ENCODE measurements around the gene CDT1.
"Not testable (repeated sequence)": the region's sequence is repeated elsewhere in the genome, so short reads cannot be mapped to it uniquely, and the experiment has no call there.

The CDT1 gene

DNA sequence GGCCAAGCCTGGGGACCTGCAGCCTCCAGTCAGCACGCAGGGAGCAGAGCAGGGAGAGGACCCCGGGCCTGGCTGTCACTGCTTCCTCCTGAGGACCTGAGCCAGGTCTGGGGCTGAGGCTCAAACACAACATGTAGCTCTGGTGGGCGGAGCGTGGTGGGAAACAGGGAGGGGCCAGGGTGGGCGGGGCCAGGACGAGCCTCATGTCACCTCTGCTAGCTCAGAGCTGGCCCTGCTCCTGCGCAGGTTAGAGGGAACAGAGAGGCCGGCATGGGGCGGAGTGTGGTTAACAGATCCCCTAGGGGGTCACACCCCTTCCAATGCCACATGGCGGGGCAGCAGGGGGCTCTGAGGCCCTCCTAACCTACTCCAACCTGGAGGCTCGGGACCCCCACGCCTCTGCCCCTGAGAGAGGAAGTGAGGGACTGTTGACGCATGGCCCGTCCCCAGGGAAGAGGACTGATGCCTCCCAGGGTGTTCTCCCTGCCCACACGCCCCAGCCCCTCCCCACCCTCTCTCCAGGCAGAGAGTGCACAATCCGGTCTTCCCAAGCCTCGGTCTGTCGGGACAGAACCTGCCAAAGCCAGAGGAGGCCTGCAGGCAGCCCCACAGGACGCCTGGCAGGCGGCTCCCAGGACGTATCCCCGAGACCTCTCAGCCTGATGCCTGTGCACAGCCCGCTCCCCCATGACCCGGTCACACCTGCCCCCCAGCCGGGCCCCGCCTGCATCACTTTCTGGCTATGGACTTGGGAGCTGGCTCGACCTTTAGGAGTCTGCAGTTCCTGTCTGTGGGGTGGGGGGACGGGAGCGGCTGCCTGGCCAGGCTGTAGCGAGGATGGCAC lies 33.8 kb upstream of the CDT1 start:
- no peak for DNase-seq

DNA sequence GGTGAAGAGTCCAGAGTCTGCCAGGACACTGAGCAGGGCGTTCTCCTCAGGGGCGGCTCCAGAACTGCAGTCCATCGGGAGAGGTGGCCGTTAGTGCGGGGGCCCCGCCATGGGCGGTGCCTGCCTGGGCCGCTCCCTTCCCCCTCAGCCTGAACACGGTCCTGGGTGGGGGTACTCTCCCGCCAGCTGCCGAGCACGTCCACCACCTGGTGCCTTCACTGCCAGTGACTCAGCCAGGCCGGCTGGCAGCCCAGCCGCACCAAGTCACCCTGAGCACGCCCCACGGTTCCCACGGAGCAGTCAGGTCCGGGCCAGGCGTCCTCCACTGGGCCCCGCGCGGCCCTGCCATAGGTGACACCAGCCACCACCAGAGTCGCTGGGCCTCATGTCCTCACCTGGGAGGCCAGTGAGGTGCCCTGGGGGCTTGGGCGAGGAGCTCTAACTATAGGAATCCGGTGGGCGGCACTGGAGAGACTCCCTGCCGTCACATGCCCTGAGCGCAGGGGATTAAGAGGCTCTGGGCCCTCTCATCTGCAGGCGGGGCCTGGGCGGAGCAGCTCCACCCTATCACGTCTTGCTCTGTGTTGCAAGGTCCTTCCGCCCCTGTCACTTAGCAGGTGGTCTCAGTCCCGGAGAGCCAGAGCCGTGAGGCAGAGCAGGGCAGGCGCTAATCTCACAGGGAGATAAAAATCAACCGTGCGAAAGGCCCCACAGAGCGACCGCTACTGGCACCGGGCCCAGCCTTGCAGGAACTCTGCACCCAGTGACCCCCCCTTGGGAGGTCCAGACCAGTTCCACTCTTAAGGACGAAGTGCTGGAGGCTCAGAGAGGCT lies 32.9 kb upstream of the CDT1 start:
- no peak for DNase-seq

DNA sequence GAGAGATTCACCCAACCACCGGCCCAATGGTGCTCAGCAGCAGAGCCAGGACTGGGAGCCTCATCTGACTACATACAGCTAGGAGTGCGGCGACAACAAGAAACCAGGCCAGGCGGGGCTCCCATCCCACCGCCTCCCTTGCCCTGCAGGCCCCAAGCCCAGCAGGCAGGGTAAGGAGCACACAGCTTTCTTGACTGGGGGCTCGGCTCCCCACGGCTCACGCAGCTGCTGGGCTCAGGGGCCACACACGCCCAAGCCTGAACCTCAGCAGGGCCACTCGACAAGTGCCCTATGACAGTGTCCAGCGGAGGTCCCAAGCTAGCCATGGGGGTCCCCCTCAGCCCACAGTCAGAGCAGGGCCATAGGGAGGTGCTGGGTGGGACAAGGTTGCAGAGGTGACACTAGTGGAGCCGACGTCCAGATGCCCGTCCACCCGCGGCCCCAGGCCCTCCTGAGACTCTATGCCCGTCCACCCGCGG lies 32.3 kb upstream of the CDT1 start:
- DNase-seq: no peak

DNA sequence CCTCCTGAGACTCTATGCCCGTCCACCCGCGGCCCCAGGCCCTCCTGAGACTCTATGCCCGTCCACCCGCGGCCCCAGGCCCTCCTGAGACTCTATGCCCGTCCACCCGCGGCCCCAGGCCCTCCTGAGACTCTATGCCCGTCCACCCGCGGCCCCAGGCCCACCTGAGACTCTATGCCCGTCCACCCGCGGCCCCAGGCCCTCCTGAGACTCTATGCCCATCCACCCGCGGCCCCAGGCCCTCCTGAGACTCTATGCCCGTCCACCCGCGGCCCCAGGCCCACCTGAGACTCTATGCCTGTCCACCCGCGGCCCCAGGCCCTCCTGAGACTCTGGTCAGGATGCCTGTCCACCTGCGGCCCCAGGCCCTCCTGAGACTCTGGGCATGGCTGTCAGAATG lies 31.8 kb upstream of the CDT1 start:
- DNase-seq: not testable (repeated sequence)

DNA sequence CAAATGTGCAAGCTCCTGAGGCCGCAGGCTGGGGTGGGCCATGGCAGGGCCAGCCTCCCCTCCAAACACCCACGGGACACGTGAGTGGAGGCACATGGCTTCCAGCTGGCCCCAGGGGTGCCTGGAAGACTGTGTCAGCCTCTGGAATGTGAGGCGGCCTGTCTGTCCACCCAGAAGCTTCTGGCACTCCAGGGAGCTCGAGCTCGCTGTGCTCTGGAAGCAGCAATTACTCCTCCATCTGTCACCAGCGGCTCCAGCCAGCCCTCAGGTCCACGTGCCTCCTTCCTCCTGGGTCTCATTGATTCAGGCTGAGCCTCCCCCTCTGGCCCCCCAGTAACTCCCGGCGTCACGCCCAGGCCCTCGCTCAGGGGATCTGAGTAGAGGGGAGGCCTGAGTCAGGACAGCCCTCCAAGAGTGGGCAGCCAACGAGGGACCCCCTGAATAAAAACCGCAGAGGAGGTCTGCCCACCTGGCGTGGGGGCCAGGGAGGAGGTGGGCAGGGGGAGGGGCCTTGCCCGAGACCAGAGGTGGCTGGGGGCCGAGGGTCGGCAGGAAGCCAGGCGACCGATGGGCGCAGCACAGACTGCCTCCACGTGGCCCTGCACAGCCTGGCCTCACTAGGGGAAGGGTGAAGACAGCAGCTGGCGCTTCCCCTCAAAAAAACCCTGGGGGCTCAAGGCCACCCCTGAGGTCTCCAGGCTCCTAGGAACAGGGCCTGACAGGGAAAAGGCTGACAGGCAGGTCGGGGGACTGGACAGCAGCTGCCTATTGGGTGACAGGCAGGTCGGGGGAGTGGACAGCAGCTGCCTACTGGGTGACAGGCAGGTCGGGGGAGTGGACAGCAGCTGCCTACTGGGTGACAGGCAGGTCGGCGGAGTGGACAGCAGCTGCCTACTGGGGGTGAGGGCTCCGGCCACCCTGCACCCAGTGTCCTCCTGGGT lies 30.4 kb upstream of the CDT1 start:
- DNase-seq: no peak

DNA sequence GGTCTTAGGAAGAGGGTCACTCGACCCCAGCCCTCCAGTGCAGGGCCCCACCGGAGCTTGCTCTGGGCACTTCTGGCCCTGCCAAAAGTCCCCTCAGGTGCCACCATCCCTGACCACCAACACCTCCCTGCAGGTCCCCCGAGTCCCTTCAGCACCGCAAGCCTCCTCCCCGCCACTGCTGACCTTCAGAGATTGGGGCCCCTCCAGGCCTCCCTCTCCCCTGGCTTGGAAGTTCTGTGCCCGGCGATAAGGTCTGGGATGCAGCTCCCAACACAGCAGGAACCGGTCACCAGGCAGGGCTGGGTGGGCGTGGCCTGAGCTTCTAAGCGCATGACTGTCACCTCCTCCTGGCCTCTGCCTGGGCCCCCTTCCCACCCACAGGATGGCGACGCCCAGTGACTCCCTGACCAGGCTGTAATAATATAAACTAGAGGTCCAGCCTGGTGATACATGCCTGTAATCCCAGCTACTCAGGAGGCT lies 29.7 kb upstream of the CDT1 start:
- DNase-seq: no peak

DNA sequence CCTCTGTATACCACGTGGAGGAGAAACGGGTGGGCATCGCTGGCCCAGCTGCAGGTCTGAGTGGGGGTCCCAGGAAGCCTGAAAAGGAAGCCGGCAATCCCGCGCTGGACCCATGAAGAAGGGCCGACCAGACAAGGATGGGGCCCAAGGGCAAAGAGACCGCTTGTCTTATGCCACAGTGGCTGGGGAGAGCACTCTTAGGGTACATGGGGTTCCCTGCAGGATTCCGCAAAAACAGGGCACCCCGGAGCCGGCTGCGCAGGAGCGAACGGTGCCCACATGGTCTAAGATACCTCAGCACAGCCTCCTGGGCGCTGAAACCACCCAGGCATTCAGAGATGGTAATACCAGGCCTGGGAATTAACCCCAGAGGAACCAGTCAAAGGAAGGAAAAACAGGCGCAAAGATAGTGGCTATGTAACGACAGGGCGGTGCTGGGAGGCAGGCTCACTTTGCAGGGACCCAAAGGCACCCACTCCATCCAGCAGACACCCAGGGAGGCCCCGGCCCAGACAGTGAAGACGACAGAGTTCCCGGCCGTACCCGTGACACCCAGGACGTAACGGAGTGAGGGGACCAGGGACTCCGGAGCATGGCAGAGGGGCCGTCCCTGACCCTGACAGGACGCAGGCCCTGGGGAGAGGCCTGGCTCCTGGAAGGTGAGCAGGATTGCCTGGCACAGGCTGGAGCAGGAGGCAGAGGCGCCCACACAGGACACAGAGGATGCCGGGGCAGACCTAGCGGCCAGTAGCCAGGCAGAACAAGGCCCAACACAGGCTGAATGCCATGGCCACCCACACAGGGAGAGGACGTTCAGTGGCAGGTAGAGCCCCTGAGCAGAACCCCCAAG lies 28.8 kb upstream of the CDT1 start:
- no peak for DNase-seq

DNA sequence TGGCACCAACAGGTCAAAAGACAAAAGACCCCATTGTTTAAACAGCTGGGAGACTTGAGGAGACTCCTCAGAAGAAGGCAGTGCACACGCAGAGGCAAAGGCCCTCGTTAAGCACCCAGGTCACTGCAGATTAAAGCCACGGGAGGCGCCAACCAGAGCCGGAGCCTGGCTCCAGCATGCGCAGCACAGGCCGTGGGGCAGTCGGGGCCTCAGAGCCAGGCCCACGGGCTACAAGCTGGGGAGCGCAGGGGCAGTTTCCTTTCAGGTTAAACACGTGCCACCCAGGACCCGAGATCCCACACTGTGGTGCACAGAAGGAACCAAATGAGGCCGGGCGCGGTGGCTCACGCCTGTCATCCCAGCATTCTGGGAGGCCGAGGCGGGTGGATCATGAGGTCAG lies 27.8 kb upstream of the CDT1 start:
- DNase-seq: no peak

DNA sequence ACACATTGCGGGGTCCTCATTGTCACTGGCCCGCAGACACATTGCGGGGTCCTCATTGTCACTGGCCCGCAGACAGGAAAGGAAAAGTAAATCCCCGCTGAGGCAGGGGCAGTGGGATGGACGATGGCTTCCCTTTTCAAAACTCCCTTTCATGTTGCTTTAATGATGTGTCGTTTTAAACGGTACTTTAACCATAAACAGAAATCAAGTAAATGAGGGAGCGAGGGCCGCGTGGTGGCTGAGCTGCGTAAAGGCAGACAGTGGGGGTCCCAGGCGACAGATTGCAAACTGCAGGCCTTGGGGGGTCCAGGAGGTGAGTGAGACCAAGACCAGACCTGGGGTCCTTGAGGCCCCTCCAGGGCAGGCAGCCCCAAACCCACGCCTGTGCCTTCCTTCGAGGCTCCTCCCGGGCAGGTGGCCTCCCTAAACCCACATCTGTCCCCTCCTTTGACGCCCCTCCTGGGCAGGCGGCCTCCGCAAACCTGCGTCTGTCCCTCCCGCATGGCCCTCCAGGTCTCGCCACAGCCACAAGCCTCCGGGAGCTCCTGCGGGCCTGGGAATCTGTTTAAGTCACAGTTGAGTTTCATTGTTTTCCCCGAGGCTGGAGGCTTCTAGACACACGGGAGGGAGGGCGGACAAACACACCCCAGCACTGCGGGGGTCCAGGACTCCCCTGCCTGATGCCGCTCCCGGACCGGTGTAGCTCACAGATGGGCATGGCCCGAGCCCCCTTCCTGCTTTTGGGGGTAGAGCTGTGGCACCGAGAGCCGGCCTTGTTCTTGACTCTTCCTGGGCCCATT lies 25.9 kb upstream of the CDT1 start:
- DNase-seq: no peak

DNA sequence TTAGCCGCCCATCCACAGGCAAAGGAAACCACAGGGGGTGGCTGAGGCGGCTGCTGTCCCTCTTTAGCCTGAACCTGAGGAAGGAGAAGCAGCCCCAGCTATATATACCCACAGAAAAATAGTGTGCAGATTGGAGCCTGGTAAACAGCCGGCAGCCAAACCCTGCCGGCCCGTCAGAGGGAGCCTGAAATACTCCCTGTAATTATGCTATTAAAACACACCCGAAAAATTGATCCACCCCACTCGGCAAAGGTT lies 25.4 kb upstream of the CDT1 start:
- DNase-seq: no peak

DNA sequence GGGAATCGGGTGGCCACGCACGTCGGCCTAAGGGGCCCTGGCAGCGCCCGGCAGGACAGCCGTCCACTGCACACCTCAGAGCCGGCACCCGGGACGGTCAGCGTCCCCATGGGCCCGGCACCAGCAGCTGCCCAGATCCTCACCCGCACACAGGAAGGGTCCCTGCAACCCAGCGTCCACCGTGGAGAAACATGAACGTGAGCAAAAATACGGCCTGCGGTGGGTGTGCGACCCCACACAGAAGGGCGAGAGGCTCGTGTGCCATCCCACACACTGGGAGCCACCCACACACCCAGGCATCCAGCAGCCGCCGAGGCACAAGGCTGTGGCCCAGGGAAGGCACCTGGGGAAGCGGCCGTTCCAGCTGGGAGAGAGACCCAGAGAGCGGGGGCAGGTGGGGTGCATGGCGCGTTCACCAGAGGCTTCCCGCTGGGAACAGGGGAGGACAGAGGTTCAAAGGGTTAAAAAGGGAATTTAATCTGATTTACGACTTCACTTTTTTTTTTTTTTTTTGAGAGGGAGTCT lies 25.0 kb upstream of the CDT1 start:
- DNase-seq: no peak

DNA sequence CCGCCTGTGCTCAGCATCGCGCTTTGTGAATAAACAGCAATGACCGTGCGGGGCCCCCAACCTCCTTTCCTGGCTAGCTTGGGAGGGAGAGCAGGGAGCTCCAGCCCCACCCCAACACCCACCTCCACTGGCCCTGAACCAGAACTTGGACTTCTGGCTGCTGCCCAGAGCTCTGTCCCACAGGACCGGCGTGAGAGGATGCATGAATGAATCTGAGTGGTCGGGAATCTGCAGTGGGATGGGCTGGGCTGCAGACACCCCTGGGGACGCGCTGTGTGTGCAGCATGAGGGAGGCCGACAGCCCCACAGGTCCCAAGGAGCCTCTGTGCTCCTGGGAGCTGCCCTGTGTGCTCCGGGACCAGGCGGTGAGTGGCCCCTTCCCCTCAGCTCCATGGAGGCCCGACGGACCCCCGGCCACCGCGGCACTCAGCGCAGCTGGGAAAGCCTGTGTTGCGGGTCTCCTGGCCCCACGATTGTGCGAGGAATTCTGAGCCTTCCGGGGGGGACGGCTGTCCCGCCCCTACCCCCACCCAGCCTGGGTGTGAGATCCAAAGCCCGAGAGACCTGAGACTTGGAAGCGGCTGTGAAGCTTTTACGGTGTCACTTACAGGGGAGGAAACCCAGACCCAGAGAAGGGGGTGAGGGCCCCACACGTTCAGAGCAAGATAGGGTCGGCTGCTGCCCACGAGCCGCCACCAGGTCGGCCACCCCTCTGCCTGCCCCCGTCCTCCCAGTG lies 24.0 kb upstream of the CDT1 start:
- DNase-seq: no peak

DNA sequence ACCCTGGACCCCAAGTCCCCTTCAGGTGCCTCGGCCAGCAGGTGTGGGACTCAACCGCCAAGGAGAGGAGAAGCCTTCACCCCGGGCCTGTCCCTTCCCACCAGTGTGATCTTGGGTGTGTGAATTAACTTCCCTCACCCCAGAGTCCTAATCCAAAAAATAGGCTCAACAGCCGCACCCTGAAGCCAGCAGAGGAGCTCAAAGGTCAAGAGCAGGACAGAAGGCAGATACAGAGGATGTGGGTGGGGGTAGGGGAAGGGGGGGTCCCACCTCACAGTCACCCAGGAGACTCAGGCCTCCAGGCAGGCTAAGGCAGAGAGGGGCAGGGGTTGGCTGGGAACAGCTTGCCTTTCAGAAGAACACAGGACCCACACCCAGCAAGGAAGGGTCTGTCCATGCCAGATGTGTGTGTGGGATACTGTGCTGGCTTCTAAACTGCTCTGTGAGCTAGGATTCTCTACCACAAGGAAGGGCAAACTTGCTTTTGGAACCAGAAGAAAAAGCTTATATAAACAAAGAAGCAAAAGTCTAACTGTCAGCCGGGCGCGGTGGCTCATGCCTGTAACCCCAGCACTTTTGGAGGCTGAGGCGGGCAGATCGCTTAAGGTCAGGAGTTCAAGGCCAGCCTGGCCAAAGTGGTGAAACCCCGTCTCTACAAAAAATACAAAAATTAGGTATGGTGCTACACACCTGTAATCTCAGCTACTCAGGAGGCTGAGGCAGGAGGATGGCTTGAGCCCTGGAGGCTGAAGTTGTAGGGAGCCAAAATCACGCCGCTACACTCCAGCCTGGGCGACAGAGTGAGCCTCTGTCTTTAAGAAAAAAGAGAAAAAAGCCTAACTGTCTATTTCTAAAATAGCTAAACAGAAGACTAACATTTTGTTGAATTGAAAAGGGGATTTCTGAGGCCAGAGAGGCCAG lies 23.2 kb upstream of the CDT1 start:
- DNase-seq: no peak

DNA sequence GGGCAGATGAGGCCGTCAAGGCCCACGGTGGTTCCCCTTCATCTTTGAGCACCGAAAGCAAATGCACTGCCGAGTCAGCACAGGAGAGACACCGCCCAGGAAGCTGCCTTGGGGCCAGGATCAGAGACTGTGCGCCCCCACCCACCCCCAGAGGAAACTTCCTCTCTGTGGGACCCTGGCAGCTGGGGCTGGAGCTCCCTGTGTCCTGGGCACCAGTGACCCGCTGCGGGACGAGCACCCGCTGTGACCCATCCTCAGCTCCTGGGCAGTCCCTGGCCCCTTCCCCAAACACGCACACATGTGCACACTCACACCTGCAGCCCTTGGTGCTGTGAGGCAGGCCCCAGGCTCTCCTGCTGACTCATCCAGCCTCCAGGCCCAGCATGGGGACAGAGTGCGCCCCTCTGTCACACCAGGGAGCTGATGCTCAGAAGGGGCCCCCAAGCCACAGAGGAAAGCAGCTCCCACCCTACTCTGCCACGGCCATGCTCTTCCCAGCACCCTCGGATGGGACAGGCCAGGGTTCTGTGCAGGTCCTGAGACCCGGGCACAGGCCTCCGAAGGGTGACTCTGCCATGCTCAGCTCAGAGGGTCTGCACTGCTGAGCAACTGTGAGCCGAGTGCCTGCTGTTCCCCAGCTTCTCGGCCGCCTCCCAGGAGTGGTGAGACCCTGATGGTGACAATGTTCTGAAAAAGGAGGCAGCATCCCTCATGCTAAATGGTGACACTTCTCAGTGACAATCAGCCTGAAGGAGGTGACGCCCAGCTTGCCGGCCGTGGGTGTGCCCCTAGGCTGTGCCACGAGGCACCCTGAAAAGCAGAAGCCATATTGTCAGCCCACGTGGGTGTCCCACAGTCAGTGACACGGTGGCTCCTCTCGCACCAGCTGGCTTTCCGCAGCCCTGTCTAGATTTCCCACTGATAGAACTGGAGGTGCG lies 22.2 kb upstream of the CDT1 start:
- DNase-seq: no peak

DNA sequence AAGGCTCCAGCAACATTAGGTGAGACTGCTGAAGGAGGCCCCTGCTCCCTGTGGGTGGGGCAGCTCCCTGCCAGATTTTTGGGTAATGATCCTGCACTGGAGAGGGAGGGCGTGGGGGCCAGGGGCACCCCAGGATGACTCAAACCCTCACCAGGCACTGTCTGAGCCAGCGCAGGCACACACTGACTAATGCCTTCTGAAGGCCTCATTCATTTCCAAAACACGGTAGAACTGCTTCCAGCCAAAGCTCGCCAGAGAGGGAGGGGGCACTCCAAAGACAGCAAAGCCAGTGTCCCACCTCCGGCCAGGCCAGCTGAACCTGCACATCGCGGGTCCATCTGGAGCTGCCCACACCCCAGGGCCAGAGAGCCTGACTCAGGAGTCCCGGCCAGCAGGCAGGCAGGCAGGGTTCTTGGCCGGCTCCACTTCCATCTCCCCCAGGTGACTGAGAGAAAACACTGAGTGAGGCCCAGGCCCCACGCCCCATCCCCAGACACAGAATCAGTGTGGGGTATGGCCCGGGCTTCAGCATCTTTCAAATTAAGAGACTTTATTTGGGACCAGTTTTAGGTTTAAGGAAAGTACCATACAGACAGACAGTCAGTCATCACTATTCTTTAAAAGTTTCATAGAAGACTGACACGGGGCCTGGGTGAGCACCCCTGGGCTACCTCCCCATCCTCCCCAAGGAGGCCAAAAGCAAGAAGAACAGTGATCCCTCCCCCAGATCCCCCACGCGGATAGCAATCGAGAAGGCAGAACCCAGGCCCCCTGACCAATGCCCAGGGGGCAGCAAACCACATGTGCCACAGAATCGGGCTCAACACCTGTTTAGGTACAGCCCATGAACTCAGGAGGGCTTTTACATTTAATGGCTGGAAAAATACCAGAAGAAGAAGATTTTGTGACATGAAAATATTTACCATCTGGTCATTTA lies 20.9 kb upstream of the CDT1 start:
- no peak for DNase-seq

DNA sequence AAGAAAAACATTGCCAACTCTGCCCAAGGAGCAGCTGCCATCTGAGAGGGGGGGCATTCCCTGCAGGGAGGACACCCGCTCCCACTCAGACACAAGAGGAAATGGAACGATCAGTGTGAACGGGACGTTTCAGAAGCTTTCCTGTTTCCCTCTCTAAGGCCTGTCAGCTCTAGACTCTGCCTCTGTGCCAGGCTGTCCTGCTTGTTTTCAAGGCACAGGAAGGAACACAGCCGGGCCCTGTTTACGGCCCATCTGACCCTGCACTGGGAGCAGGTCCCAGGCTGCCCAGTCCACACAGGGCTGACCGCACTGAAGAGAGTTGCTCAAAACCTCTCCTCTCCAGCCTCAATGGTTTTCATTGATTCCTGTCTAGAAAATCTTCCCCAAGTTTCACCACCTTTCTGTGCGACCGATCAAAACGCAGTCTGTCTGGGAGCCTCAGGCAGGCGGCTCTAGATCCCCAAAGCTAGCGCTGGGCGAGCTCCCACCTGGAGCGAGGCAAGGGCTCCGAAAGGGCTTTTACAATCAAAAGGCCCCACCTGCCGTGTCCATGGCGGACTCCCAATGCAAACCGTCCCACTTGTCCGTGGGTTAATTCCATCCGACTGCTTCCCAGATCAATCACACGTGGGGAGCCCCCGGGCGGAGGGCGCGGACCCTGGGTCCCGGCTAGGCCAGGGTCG lies 20.1 kb upstream of the CDT1 start:
- no peak for DNase-seq

Measured in COR-L47 (cell line).